ENCODE data around the gene ADGRB2.

The ADGRB2 gene

GRCh38 chr1:31730336-31731048 lies 33.6 kb downstream of the ADGRB2 start:
- H3K9me3 ChIP-seq (replicated peaks; ENCODE audit: insufficient read depth, low read length), result no peaks in the 10 kb centered on the region
- H3K36me3 ChIP-seq (replicated peaks; ENCODE audit: insufficient read depth, low read length), result no peaks in the 10 kb centered on the region
- H3K79me2 ChIP-seq (ENCODE audit: low read length), result no peaks in the 10 kb centered on the region
- TF ChIP-seq EZH2 (optimal IDR thresholded peaks at IDR 0.05; ENCODE audit: low read depth, low read length) (no peak), CTCF (IDR thresholded peaks at IDR 0.05; ENCODE audit: low read length) (no peak), EZH2phosphoT487 (IDR thresholded peaks at IDR 0.05; ENCODE audit: low read length) (no peak)
- no peaks in the 10 kb centered on the region for H3K4me1 ChIP-seq (ENCODE audit: low read length)
- DNase-seq, result no peak
- H3K27me3 ChIP-seq (replicated peaks; ENCODE audit: insufficient read depth, low read length), result no peaks in the 10 kb centered on the region
- no peak overlapping the region for H2AFZ ChIP-seq (ENCODE audit: low read length)
- no peak overlapping the region for H3K9ac ChIP-seq (ENCODE audit: low read length)
- no peak overlapping the region for H3K27ac ChIP-seq (ENCODE audit: low read length)
- H3K4me3 ChIP-seq (ENCODE audit: low read length), result no peak overlapping the region
- no peaks in the 10 kb centered on the region for H4K20me1 ChIP-seq (ENCODE audit: insufficient read depth, low read length)
- H3K4me2 ChIP-seq (ENCODE audit: low read depth, low read length), result no peak overlapping the region
- H3K9me2 ChIP-seq (replicated peaks; ENCODE audit: insufficient read depth, low read length), result no peaks in the 10 kb centered on the region
- H3F3A ChIP-seq (ENCODE audit: insufficient read depth, low read length), result no peaks in the 10 kb centered on the region

- Histone ChIP-seq H3K4me2 (ENCODE audit: low read depth, low read length) (no peak overlapping the region), H3K9me2 (replicated peaks; ENCODE audit: insufficient read depth, low read length) (no peaks in the 10 kb centered on the region), H3K9ac (ENCODE audit: low read length) (no peak overlapping the region), H2AFZ (ENCODE audit: low read length) (no peak overlapping the region), H3K36me3 (replicated peaks; ENCODE audit: insufficient read depth, low read length) (no peaks in the 10 kb centered on the region), H3K9me3 (replicated peaks; ENCODE audit: insufficient read depth, low read length) (no peaks in the 10 kb centered on the region), H3K79me2 (ENCODE audit: low read length) (no peaks in the 10 kb centered on the region), H4K20me1 (ENCODE audit: insufficient read depth, low read length) (no peaks in the 10 kb centered on the region), H3K27ac (ENCODE audit: low read length) (no peak overlapping the region), H3K27me3 (replicated peaks; ENCODE audit: insufficient read depth, low read length) (no peaks in the 10 kb centered on the region), H3F3A (ENCODE audit: insufficient read depth, low read length) (no peaks in the 10 kb centered on the region), H3K4me3 (ENCODE audit: low read length) (no peak overlapping the region), H3K4me1 (ENCODE audit: low read length) (no peaks in the 10 kb centered on the region)
- TF ChIP-seq CTCF (IDR thresholded peaks at IDR 0.05; ENCODE audit: low read length), result no peak
- no peak for TF ChIP-seq EZH2 (optimal IDR thresholded peaks at IDR 0.05; ENCODE audit: low read depth, low read length)
- TF ChIP-seq EZH2phosphoT487 (IDR thresholded peaks at IDR 0.05; ENCODE audit: low read length), result no peak
- no peak for DNase-seq
Measured at GRCh38 chr1:31727849-31728248, 36.3 kb downstream of the ADGRB2 start.

DNA sequence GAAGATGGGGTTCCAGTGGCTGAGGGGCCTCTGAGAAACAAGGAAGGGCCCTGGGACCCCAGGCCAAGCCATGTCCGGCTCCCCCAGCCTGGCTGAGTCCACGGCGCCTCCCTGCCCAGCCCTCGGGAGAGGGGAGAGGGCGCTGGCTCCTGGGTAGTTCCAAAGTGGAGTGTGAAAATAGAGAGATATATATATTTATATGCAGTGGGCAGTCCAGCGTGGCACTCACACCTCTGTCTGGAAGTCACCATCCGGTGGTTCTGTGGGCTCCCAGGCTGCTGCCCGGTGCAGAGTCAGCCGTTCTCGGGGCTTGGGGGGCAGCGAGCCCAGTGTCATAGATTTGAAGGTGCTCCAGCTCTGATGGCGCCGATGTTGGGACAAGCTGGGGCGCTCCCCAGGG lies 36.9 kb downstream of the ADGRB2 start:
- Histone ChIP-seq H3K4me3 (ENCODE audit: low read length) (no peak overlapping the region), H3K9ac (ENCODE audit: low read length) (no peak overlapping the region), H3K79me2 (ENCODE audit: low read length) (no peaks in the 10 kb centered on the region), H4K20me1 (ENCODE audit: insufficient read depth, low read length) (no peaks in the 10 kb centered on the region), H3K4me1 (ENCODE audit: low read length) (no peaks in the 10 kb centered on the region), H3K9me3 (replicated peaks; ENCODE audit: insufficient read depth, low read length) (no peaks in the 10 kb centered on the region), H3K27ac (ENCODE audit: low read length) (no peak overlapping the region), H3K9me2 (replicated peaks; ENCODE audit: insufficient read depth, low read length) (no peaks in the 10 kb centered on the region), H3F3A (ENCODE audit: insufficient read depth, low read length) (no peaks in the 10 kb centered on the region), H3K36me3 (replicated peaks; ENCODE audit: insufficient read depth, low read length) (no peaks in the 10 kb centered on the region), H3K27me3 (replicated peaks; ENCODE audit: insufficient read depth, low read length) (no peaks in the 10 kb centered on the region), H2AFZ (ENCODE audit: low read length) (no peak overlapping the region), H3K4me2 (ENCODE audit: low read depth, low read length) (no peak overlapping the region)
- DNase-seq, result no peak
- no peak for TF ChIP-seq EZH2 (optimal IDR thresholded peaks at IDR 0.05; ENCODE audit: low read depth, low read length)
- no peak for TF ChIP-seq EZH2phosphoT487 (IDR thresholded peaks at IDR 0.05; ENCODE audit: low read length)
- TF ChIP-seq CTCF (IDR thresholded peaks at IDR 0.05; ENCODE audit: low read length), result no peak

All from MM.1S (cell line).